Left ventricle myocardium superior (tissue), 1 donor: ENCODE results near the gene ADGRE1. TPM values are rescaled to one million over a fixed set of nuclear protein-coding genes. Genes with fewer than 3 reads are reported as not detected.

Source experiments
- ATAC-seq: fragments of 200-7000 bp; cut with Tn5 transposase; one replicate; pipeline ENCODE4 v1.9.1; 2020; ENCODE audit warnings: mild to moderate bottlenecking, moderate library complexity
- DNase-seq: peaks from one replicate; pipeline ENCODE4 v3.0.0-alpha.2; 2020
- intact Hi-C: fragments of 100-400 bp; cut with micrococcal nuclease; formaldehyde crosslinking; loops from one replicate; pipeline ENCODE4 v1.11.0; 2022
- total RNA-seq: library from RNA; stranded (reverse); fragmentation: NEBNext Ultra II Directional; extraction: Animal tissue kit (Norgen Biotek cat#: 25700); gene quantifications from one replicate; pipeline ENCODE4 v1.2.1, GENCODE V29; 2021
- donor health status: DM: no; HTN: yes; CAD: no; lungs with severe emphysema.

ADGRE1 gene
- total RNA-seq, 1 donor from 2014 or later = 0.30 TPM

- intact Hi-C loops = no loop called here
- no peak for DNase-seq
- ATAC-seq = no peak
These were observed 47.7 kb downstream of the ADGRE1 start for GRCh38 chr19:6935069-6935468.

GRCh38 chr19:6935618-6936017 lies 48.2 kb downstream of the ADGRE1 start:
- DNase-seq (no peak), ATAC-seq (no peak)
- intact Hi-C loops = no loop called here

DNA sequence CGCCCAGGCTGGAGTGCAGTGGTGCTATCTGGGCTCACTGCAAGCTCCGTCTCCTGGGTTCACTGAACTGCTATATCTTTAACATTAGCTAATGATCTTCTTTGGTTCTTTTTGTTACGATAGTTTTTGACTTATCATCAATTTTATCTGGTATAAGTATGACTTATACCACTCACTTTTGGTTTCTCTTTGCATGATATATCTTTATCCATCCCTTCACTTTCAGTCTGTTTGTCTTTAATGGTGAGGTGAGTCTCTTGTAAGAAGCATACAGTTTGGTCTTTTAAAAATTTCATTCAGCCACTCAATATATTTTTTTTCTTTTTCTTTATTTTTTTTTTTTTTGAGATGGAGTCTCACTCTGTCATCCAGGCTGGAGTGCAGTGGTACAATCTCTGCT lies 58.4 kb downstream of the ADGRE1 start:
- DNase-seq (no peak), ATAC-seq (no peak)
- intact Hi-C loops = no loop called here

GRCh38 chr19:6947745-6948144 lies 60.4 kb downstream of the ADGRE1 start:
- ATAC-seq (no peak), DNase-seq (no peak)
- intact Hi-C loops = no loop called here

DNA sequence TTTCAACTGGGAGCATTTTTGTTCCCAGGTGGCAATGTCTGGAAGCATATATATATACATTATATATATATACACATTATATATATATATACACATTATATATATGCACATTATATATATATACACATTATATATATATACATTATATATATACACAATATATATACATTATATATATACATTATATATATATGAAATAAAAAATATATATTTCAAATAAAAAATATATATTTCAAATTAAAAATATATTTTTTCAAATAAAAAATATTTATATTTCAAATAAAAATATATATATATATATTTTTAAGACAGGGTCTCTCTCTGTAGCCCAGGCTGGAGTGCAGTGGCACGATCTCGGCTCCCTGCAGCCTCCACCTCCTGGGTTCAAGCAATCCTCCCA lies 61.5 kb downstream of the ADGRE1 start:
- intact Hi-C loops = no loop called here
- ATAC-seq (no peak), DNase-seq (no peak)

DNA sequence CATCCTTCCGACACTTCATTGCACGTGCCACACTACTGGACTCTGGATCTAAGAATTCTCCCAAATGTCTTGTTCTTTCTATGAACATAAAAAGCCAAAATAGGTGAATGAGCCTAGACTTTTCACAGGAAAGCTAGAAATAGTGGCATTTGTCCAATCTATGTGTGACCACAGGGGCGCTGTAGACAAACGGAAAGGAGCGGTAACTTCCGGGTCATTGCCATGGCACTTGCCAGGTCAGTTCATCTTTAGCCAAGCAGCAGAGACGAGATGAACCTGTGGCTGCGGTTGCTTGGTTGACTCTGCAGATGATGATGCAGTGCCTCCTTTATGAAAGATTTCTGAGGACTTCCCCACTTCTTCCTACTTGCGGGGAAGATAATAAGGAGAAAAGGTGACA lies 65.6 kb downstream of the ADGRE1 start:
- no peak for DNase-seq

GRCh38 chr19:6955082-6955481 lies 67.7 kb downstream of the ADGRE1 start:
- DNase-seq (no peak), ATAC-seq (no peak)
- intact Hi-C loops = no loop called here

More for the DNA sequence above, 65.6 kb downstream of the ADGRE1 start:
- intact Hi-C loops = no loop called here
- no peak for ATAC-seq

DNA sequence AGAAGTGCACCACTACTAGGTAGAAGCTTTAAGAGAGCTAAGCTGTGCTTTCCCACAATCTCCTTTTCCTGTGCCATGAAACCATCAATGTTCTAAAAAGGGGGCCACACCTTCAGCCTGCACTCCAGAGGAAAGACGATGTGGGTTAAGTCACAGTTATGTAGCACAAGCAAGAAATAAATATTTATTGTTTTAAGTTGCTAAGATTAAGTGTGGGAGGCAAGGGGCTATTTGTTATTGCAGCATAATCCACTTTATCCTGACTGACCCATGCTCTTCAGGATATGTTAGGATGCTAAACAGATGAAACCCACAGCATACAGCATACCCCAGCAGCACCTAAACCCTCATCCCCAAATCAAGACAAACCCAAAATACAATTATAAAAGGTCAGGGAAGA lies 69.2 kb downstream of the ADGRE1 start:
- DNase-seq (no peak), ATAC-seq (no peak)
- intact Hi-C loops = no loop called here

DNA sequence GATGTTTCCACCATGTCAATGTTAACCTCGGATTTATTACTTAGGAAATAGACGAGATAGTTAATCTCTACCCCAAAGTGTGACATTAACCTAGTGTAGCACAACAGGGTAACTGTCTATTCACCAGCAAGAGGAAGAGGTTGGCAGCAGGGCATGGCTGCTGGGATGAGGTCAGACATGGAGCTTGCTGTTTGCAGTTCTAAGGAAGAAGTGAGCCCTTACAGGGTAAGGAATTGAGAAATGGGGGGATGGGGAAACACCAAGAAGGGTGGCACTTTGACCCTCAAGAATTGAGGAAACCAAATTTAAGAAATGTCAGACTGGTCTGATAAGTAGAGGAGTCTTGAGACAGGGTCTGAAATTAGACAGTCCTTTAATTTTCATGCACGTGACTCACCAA lies 71.4 kb downstream of the ADGRE1 start:
- ATAC-seq (no peak), DNase-seq (no peak)
- intact Hi-C loops = no loop called here

- ATAC-seq (no peak), DNase-seq (no peak)
- intact Hi-C loops = no loop called here
These were observed 76.0 kb downstream of the ADGRE1 start for GRCh38 chr19:6963244-6963852.

DNA sequence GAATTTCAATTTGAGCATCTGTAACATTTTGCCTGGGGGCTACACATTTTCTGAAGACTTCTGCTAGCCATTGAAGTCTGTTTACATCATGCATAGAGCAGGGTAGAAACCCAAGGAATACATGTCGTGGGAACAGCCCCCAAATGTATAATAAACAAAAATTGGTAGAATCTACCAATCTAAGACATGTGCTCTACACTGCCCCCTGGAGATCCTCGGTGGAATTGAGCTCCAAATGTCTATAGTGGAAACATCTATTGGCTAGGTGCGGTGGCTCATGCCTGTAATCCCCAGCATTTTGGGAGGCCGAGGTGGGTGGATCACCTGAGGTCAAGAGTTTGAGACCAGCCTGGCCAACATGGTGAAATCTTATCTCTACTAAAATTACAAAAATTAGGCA lies 76.6 kb downstream of the ADGRE1 start:
- DNase-seq (no peak), ATAC-seq (no peak)
- intact Hi-C loops = no loop called here

- ATAC-seq (no peak), DNase-seq (no peak)
- intact Hi-C loops = no loop called here
These were observed 80.6 kb downstream of the ADGRE1 start for GRCh38 chr19:6967967-6968366.

DNA sequence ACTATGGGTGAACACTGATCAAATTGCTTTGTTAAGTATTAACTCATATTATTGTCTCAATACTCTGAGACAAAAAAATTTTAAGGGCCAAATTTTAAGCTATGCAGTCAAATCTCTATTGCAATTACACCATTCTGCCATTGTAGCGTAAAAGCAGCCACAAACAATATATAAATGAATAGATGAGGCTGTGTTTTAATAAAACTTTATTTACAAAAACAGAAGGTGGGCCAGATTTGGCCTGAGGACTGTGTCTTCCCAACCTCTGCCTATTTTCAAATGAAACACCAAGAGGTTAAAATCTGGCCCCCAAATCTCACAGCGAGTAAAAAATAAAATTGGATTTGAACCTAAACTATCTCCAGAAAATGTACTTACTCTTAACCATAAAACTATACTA lies 82.1 kb downstream of the ADGRE1 start:
- no peak for ATAC-seq
- intact Hi-C loops = no loop called here
- DNase-seq = no peak

DNA sequence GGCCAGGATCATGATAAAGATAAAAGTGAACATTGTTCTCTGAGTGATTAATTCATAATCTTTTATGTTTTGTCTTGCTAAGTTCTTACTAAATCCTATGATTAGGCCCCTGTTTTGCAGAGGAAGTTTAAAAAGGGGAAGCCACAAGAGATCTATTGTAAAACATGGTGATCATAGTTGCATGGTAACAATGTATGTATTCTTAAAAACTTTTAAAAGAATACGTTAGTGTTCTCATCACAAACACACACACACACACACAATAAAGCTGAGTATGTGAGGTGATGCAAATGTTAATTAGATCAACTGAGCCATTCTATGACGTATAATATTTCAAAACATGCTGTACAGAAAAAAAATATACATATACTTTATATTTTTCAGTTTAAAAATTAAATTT lies 82.6 kb downstream of the ADGRE1 start:
- DNase-seq = no peak
- intact Hi-C loops = no loop called here
- ATAC-seq = no peak

DNA sequence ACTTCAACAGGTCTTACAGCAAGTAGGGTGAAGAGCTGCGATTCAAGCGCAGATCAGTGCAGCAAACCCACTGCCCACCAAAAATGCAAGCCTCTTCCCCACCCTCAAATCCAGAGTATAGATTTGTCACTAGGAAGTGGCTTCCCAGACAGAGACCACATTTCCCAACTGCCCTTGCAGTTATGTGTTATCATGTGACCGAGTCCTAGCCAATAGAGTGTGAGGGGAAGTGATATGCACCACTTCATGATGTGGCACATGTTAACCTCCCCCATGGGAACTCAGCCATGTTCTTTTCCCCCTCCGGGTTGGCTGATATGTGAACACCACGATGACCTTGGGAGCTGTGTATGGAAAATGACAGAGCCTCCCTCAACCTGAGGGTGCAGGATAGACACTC lies 83.1 kb downstream of the ADGRE1 start:
- intact Hi-C loops = no loop called here
- ATAC-seq = no peak
- no peak for DNase-seq

DNA sequence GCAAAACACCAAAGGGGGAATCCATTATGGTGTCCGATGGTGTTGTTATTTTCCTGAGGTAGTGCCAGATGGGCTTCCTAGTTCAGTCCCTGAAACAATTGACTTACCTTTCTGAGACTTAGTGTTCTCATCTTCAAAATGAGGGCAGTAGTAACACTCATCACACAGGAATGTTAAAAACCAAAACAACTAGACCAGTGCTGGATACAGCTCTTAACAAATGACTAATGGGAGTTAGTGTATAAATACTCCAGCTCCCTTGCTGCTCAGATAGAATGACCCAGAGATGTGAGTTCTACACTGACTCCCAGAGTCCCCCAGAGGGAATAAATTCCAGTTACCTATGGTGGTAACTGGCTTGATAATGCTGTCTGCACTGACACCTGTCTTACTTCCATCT lies 84.0 kb downstream of the ADGRE1 start:
- no peak for DNase-seq
- no peak for ATAC-seq
- intact Hi-C loops = no loop called here

- intact Hi-C loops = no loop called here
- no peak for DNase-seq
- no peak for ATAC-seq
These were observed 88.8 kb downstream of the ADGRE1 start for GRCh38 chr19:6976197-6976596.

DNA sequence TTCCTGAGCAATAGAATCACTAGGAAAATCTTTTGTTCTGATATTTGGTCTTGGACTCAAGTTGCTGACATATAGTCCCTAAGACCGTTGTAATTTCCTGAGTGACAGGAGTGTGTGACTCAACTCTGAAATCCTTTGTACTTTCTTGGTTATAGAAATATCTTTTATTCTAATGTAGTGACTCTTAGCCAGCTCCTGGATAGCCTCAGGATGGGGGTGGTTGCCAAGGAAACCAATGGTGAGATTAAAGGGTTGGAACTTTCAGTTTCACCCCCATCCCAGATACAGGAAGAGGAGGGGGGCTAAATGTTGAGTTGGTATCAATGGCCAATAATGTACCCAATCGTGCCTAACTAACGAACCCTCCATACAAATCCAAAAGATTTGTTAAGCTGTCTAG lies 92.0 kb downstream of the ADGRE1 start:
- intact Hi-C loops = no loop called here
- DNase-seq = no peak
- no peak for ATAC-seq

GRCh38 chr19:6983448-6983847 lies 96.1 kb downstream of the ADGRE1 start:
- intact Hi-C loops = no loop called here
- no peak for DNase-seq
- ATAC-seq = no peak

GRCh38 chr19:6987850-6988249 lies 100.5 kb downstream of the ADGRE1 start:
- intact Hi-C loops = no loop called here
- DNase-seq (no peak), ATAC-seq (no peak)

DNA sequence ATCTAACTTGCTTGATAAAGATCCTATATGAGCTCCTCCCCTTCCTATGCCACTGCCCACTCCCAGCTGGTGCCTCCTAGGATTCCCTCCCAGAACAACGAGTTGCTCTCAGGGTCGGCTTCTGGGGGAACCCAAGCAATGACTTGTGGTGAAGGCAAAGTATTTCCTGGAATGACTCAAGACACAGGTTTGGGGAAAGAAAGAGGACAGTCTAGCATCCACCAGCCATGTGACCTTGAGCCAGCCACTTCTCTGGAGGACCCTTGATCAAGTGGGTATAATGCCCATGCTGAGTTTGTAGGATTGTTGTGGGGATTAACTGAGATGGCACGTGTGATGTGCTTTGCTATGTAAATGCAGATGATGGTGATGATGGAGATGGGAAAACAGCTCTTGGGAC lies 100.9 kb downstream of the ADGRE1 start:
- intact Hi-C loops = no loop called here
- no peak for DNase-seq
- ATAC-seq = no peak
